ENCODE results near the gene TAS2R60. TPM values are rescaled to one million over a fixed set of nuclear protein-coding genes. Genes with fewer than 3 reads are reported as not detected.
A peak's percentile ranks its signal among the peaks of the same experiment; 100 is the strongest.
"Not testable (repeated sequence)": the region's sequence is repeated elsewhere in the genome, so short reads cannot be mapped to it uniquely, and the experiment has no call there.

The TAS2R60 gene
- total RNA-seq, 1 experiment from 2014 or later, result not detected

DNA sequence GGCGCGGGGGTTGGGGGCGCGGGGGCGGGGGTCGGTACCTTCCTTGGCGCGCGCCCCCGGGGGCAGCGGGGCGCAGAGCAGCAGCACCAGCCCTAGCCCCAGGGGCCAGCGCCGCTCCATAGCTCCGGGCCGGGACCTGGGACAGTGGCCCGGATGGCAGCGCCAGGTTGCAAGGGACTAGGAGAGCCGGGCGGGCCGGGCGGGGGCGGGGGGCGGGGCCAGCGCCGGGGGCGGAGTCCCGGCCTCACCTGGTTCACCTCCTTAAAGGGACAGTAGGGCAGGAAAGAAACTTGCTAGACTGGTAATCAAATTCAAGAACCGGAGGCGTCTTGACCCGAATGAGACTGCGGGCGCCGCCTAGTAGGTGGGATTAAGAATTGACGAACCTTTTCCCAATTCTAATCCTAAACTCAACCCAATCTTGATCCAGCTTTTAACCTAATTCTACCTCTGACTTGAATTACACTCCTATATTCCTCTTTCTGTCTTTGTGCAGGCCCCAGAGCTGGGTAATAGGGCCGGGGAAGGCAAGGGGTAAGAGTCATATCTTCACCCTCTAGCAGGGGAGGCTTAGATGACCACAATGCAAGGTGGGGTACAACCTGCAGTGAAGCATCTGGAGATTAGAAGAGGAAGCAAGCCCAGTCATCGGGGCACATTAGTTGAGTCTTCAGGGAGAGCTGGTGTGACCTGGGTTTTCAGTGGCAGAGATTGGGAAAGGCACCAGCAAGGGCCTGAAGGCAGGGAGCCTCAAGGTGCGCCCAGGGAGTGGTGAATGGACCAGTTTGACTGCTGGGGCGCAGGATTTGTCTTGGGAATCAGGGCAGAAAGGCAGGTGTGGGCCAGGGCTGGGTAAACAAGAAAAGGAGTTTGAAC is 34.3 kb upstream of the TAS2R60 start, which contains the start of gene EPHA1:
Gene EPHA1 (minus strand): TSS at position 171 of the 876 bp plus-strand sequence. CDS start 51 bp downstream, at position 120.
- in situ Hi-C loops (cut with HindIII; ENCODE audit: low sequenced_read_pairs), result no loop called here
- DNase-seq (ENCODE audit: low spot score), result peak; percentile 59

GRCh38 chr7:143410521-143411004 is 32.7 kb upstream of the TAS2R60 start:
- no peak for DNase-seq (ENCODE audit: low spot score)
- in situ Hi-C loops (cut with HindIII; ENCODE audit: low sequenced_read_pairs), result no loop called here

GRCh38 chr7:143411976-143412708 is 31.1 kb upstream of the TAS2R60 start:
- in situ Hi-C loops (cut with HindIII; ENCODE audit: low sequenced_read_pairs), result no loop called here
- no peak for DNase-seq (ENCODE audit: low spot score)

GRCh38 chr7:143413123-143413522 is 30.1 kb upstream of the TAS2R60 start:
- in situ Hi-C loops (cut with HindIII; ENCODE audit: low sequenced_read_pairs), result no loop called here

DNA sequence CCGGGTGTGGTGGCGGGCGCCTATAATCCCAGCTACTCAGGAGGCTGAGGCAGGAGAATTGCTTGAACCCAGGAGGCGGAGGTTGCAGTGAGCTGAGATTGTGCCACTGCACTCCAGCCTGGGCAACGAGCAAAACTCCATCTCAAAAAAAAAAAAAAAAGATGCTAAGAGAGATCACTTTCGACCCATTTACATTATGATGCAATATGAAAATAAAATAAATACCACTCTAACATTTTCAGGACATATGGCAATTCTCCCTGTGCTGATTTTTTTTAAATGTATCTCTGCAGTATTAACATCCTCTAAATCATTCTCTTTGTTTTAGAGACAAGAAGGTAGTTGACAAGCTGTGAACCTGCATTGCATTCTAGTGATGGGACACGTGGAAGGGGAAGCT is 28.0 kb upstream of the TAS2R60 start:
- in situ Hi-C loops (cut with HindIII; ENCODE audit: low sequenced_read_pairs); DNase-seq (ENCODE audit: low spot score): not testable (repeated sequence)

More at GRCh38 chr7:143413123-143413522, 30.1 kb upstream of the TAS2R60 start:
- no peak for DNase-seq (ENCODE audit: low spot score)

DNA sequence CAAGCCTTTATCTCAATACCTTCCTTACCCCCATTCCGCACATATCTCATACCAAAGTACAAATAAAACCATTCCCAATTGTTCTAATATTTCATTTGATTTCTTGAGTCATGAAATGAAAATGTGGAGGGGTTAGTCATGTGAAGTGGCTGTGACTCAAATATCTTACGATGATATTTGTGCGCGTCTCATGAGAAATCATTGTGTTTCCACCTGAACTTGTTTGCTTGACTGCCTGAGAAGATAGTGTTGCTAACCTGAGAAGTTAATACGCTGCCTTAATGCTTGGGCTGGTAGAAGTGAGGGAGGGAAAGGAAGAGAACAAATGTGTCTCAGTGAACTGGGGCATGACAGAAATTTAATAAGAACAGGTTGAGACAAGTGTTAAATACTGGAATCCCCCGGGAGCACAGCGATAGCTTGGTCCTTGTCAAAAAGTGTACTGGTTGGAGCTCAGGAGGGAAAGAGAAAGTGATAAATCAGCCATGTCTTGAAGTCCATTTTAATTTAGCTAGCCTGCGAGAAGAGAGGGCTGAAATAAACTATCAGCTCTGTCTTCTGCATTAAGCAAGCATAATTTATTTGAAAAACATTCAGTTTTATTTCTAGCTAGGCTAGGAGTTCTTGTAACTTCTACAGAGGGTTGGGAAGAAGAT is 27.4 kb upstream of the TAS2R60 start:
- in situ Hi-C loops (cut with HindIII; ENCODE audit: low sequenced_read_pairs), result no loop called here
- no peak for DNase-seq (ENCODE audit: low spot score)

- peak; percentile 68 for DNase-seq (ENCODE audit: low spot score)
- in situ Hi-C loops (cut with HindIII; ENCODE audit: low sequenced_read_pairs), result no loop called here
These were observed 26.6 kb upstream of the TAS2R60 start for GRCh38 chr7:143416565-143417149.

GRCh38 chr7:143417734-143418383 is 25.4 kb upstream of the TAS2R60 start:
- in situ Hi-C loops (cut with HindIII; ENCODE audit: low sequenced_read_pairs), result no loop called here
- no peak for DNase-seq (ENCODE audit: low spot score)

DNA sequence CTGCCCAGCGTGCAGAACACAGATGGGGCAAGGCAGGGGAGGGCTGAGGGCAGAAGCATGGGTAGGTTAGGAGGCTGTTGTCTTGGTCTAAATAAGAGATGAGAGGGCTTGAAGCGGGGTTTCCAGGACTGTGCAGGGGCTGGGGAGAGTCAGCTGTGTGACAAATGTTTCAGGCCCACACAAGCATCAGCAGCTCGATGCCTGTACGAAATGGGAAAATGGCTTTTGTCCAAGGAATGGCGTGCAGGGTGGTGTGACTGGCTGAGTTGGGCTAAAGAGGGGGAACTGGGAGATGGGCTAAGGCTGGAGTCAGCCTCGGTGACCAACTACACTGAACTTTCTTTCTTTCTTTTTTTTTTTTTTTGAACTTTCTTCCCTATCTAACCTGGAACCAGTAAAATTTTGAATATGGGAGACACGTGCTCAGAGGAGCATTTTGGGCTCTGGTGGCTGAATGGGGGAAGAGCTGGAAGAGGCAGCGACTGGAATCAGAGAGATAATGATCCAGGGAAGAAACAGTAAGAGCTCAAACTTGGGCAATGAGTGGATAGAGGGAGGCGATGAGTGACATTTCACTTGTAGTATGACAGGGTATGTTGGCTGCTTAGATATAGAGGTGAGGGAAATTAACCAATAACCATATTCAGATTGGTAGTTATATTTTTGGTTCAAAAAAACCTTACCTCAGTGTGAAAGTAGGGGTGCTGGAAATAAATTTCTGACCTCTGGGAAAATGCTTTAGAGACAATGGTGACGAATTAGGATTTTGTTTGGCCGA is 24.4 kb upstream of the TAS2R60 start:
- in situ Hi-C loops (cut with HindIII; ENCODE audit: low sequenced_read_pairs), result no loop called here

GRCh38 chr7:143419880-143420279 is 23.4 kb upstream of the TAS2R60 start:
- DNase-seq (ENCODE audit: low spot score), result no peak
- in situ Hi-C loops (cut with HindIII; ENCODE audit: low sequenced_read_pairs), result no loop called here

More for the DNA sequence above, 24.4 kb upstream of the TAS2R60 start:
- no peak for DNase-seq (ENCODE audit: low spot score)

DNA sequence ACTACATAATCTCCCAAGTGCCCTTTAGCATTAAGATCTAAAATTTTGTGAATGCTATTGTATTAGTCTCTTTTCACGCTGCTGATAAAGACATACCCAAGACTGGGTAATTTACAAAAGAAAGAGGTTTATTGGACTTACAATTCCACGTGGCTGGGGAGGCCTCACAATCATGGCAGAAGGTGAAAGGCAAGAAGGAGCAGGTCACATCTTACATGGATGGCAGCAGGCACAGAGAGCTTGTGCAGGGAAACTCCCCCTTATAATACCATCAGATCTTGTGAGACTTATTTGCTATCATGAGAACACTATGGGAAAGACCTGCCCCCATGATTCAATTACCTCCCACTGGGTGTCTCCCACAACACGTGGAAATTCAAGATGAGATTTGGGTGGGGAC is 22.6 kb upstream of the TAS2R60 start:
- in situ Hi-C loops (cut with HindIII; ENCODE audit: low sequenced_read_pairs); DNase-seq (ENCODE audit: low spot score): not testable (repeated sequence)

- no peak for DNase-seq (ENCODE audit: low spot score)
- in situ Hi-C loops (cut with HindIII; ENCODE audit: low sequenced_read_pairs), result no loop called here
These were observed 21.2 kb upstream of the TAS2R60 start for GRCh38 chr7:143422033-143422432.

GRCh38 chr7:143424476-143424875 is 18.8 kb upstream of the TAS2R60 start:
- DNase-seq (ENCODE audit: low spot score); in situ Hi-C loops (cut with HindIII; ENCODE audit: low sequenced_read_pairs): not testable (repeated sequence)

- no peak for DNase-seq (ENCODE audit: low spot score)
- in situ Hi-C loops (cut with HindIII; ENCODE audit: low sequenced_read_pairs), result no loop called here
These were observed 16.6 kb upstream of the TAS2R60 start for GRCh38 chr7:143426479-143427142.

GRCh38 chr7:143429770-143430698 is 13.2 kb upstream of the TAS2R60 start:
- in situ Hi-C loops (cut with HindIII; ENCODE audit: low sequenced_read_pairs), result no loop called here

GRCh38 chr7:143431109-143431508 is 12.1 kb upstream of the TAS2R60 start:
- in situ Hi-C loops (cut with HindIII; ENCODE audit: low sequenced_read_pairs), result no loop called here
- DNase-seq (ENCODE audit: low spot score), result no peak

More at GRCh38 chr7:143429770-143430698, 13.2 kb upstream of the TAS2R60 start:
- no peak for DNase-seq (ENCODE audit: low spot score)

All from G401 (cell line).